K562 (cell line): ENCODE results near the gene PI4KA. TPM values are rescaled to one million over a fixed set of nuclear protein-coding genes. Genes with fewer than 3 reads are reported as not detected.

Experiments
- ATF3 ChIP-seq, 2 experiments: fragments of 450-650 bp in 1 of 2; sonication (generic) in 1 of 2; formaldehyde crosslinking in 1 of 2; IDR thresholded peaks in 1 of 2; conservative IDR thresholded peaks in 1 of 2; 2 replicates each; pipeline versions ENCODE4 v1.6.1 to v1.8.1; 2016 to 2023; ENCODE audit warnings: mild to moderate bottlenecking in 2 of 2, moderate library complexity in 2 of 2, inconsistent platforms in 1 of 2, missing genetic modification reagents in 1 of 2
- BRCA1 ChIP-seq, 2 experiments: fragments of 450-650 bp in 1 of 2; sonication (generic) in 1 of 2; formaldehyde crosslinking in 1 of 2; IDR thresholded peaks; 2 replicates each; pipeline versions ENCODE4 v1.5.0 to v1.6.1; 2017 to 2020; ENCODE audit warnings: mild to moderate bottlenecking in 1 of 2, missing genetic modification reagents in 1 of 2
- CBFA2T3 ChIP-seq: fragments of 450-650 bp; IDR thresholded peaks from 2 replicates; pipeline ENCODE4 v1.6.1; 2017
- DEAF1 ChIP-seq: fragments of 450-650 bp; formaldehyde crosslinking; IDR thresholded peaks from 2 replicates; pipeline ENCODE4 v1.4.0; 2020; ENCODE audit warnings: mild to moderate bottlenecking, moderate library complexity
- ETS1 ChIP-seq: conservative IDR thresholded peaks from 2 replicates; pipeline ENCODE4 v1.6.1; 2011; ENCODE audit warnings: low read depth, mild to moderate bottlenecking, low read length; ENCODE audit not compliant: control insufficient read depth
- HOMEZ ChIP-seq: fragments of 250-450 bp; sonication (Bioruptor Pico); IDR thresholded peaks from 2 replicates; pipeline ENCODE4 v1.4.0; 2020; ENCODE audit warnings: mild to moderate bottlenecking, moderate library complexity
- IFI16 ChIP-seq: fragments of 250-450 bp; sonication (Bioruptor Pico); IDR thresholded peaks from 2 replicates; pipeline ENCODE4 v2.1.2; 2022; ENCODE audit warnings: mild to moderate bottlenecking, inconsistent platforms
- JUND ChIP-seq, 2 experiments: IDR thresholded peaks; 2 replicates in 1 of 2; 3 replicates in 1 of 2; pipeline ENCODE4 v1.6.1; 2011; ENCODE audit warnings: borderline replicate concordance in 2 of 2, low read depth in 2 of 2, low read length in 2 of 2, improper control_type of control experiment in 1 of 2, missing biosample characterization in 1 of 2, missing genetic modification characterization in 1 of 2, missing genetic modification reagents in 1 of 2
- KDM1A ChIP-seq, 2 experiments: fragments of 450-650 bp; IDR thresholded peaks; 2 replicates each; pipeline ENCODE4 v1.6.1; 2016; ENCODE audit warnings: mild to moderate bottlenecking in 2 of 2
- L3MBTL2 ChIP-seq: fragments of 450-650 bp; IDR thresholded peaks from 2 replicates; pipeline ENCODE4 v1.6.1; 2016; ENCODE audit warnings: mild to moderate bottlenecking, moderate library complexity
- NFRKB ChIP-seq: fragments of 450-650 bp; IDR thresholded peaks from 2 replicates; pipeline ENCODE4 v1.6.1; 2016; ENCODE audit warnings: low read depth
- ZNF175 ChIP-seq: fragments of 200-800 bp; sonication (Bioruptor generic); IDR thresholded peaks from 2 replicates; pipeline ENCODE4 v1.6.1; 2016; ENCODE audit warnings: low read depth, mild to moderate bottlenecking, missing genetic modification characterization, missing compliant biosample characterization
- ZNF41 ChIP-seq: fragments of 250-450 bp; sonication (Bioruptor Pico); conservative IDR thresholded peaks from 2 replicates; pipeline ENCODE4 v1.4.0; 2020; ENCODE audit warnings: mild to moderate bottlenecking
- ZNF561 ChIP-seq: fragments of 450-650 bp; formaldehyde crosslinking; conservative IDR thresholded peaks from 2 replicates; pipeline ENCODE4 v1.4.0; 2020; ENCODE audit warnings: mild to moderate bottlenecking, moderate library complexity
- ZNF639 ChIP-seq, 2 experiments: fragments of 200-800 bp in 1 of 2; sonication (Bioruptor generic) in 1 of 2; sonication (generic) in 1 of 2; formaldehyde crosslinking in 1 of 2; IDR thresholded peaks in 1 of 2; conservative IDR thresholded peaks in 1 of 2; 2 replicates each; pipeline versions ENCODE4 v1.5.0 to v1.6.1; 2016 to 2020; ENCODE audit warnings: missing compliant biosample characterization in 1 of 2, missing genetic modification characterization in 1 of 2, missing genetic modification reagents in 1 of 2
- ZNF707 ChIP-seq: fragments of 250-450 bp; sonication (Bioruptor Pico); conservative IDR thresholded peaks from 2 replicates; pipeline ENCODE4 v1.8.0; 2022; ENCODE audit warnings: inconsistent platforms, mild to moderate bottlenecking, moderate library complexity
- polyA plus RNA-seq, 8 experiments: library from polyadenylated mRNA; depleted of rRNA in 4 of 8; stranded (reverse) in 5 of 8; unstranded in 3 of 8; fragments of >200 nt; fragmentation: Nextera tagmentation in 2 of 8; fragmentation: Illumina TruSeq in 1 of 8; extraction: Ambion mirVana in 2 of 8; extraction: Trizol in 1 of 8; gene quantifications; 2 replicates each; pipeline versions ENCODE4 v1.2.1 to v1.2.3, GENCODE V29; 2011 to 2014; ENCODE audit warnings: inconsistent platforms in 1 of 8, missing spikeins in 1 of 8
- total RNA-seq, 7 experiments: library from RNA; depleted of rRNA in 6 of 7; stranded (reverse); fragments of >200 nt in 6 of 7; fragmentation: Illumina TruSeq in 2 of 7; extraction: Trizol in 2 of 7; gene quantifications; 2 replicates each; pipeline versions ENCODE4 v1.2.1 to v1.2.3, GENCODE V29; 2011 to 2021; ENCODE audit warnings: low replicate concordance in 1 of 7

Gene PI4KA
- total and polyA plus RNA-seq, 9 of the 15 experiments (the other 6 are each of a cell fraction or from before 2014, with no cell fraction given) = 7.3 to 187 (median 84.7) TPM

- TF ChIP-seq ZNF639 (CRISPR knock-in tag; conservative IDR thresholded peaks at IDR 0.05 in 1 of 2, IDR thresholded peaks at IDR 0.05 in 1 of 2) = peak in 1 of 2 experiments; percentile 84; a peak in 2 of 4 replicates
- TF ChIP-seq ATF3 (IDR thresholded peaks at IDR 0.05) = no peak
- TF ChIP-seq ATF3 (CRISPR knock-in tag; conservative IDR thresholded peaks at IDR 0.05) = peak; percentile 88
- no peak for TF ChIP-seq CBFA2T3
- TF ChIP-seq ETS1 = peak; percentile 90; the same call in 1 of the 2 replicates
- peak; percentile 56; the same call in 1 of the 2 replicates for TF ChIP-seq NFRKB
- peak; percentile 67; the same call in 1 of the 2 replicates for TF ChIP-seq HOMEZ (CRISPR knock-in tag)
- TF ChIP-seq IFI16 (CRISPR knock-in tag) = 0 out of 2 replicates have a peak, but pooled peaks have one; percentile 36
- peak; percentile 73 for TF ChIP-seq JUND (IDR thresholded peaks at IDR 0.05; ENCODE audit: borderline replicate concordance, low read depth, low read length)
- peak; percentile 97; the same call in 2 of the 3 replicates for TF ChIP-seq JUND (tag; IDR thresholded peaks at IDR 0.05; ENCODE audit: borderline replicate concordance, low read depth, low read length)
- TF ChIP-seq BRCA1 (IDR thresholded peaks at IDR 0.05) = no peak
- TF ChIP-seq BRCA1 (CRISPR knock-in tag; IDR thresholded peaks at IDR 0.05) = no peak
- no peak for TF ChIP-seq ZNF561 (CRISPR knock-in tag)
- peak; percentile 97 for TF ChIP-seq L3MBTL2
- no peak; the same call in 1 of the 2 replicates for TF ChIP-seq ZNF175 (CRISPR knock-in tag)
- peak; percentile 71; the same call in 1 of the 2 replicates for TF ChIP-seq ZNF41 (CRISPR knock-in tag)
- peak; percentile 100 for TF ChIP-seq DEAF1 (CRISPR knock-in tag)
- TF ChIP-seq ZNF707 (CRISPR knock-in tag) = no peak; the same call in 1 of the 2 replicates
- TF ChIP-seq KDM1A (IDR thresholded peaks at IDR 0.05) = no peak
Measured at GRCh38 chr22:20885557-20886323, 27.1 kb upstream of the PI4KA start (continued).
